Pancreas (tissue), 10 donors: Measurements from ENCODE around the gene KRT9. TPM values are rescaled to one million over a fixed set of nuclear protein-coding genes. Genes with fewer than 3 reads are reported as not detected.

Experiments used
- ATAC-seq, 4 donors: fragments of 200-7000 bp; cut with Tn5 transposase; one replicate each; pipeline versions ENCODE4 v1.8.0 to v1.9.1; 2020; ENCODE audit warnings: mild to moderate bottlenecking in 4 of 4, moderate library complexity in 4 of 4
- DNase-seq, 6 donors: peaks; one replicate each; pipeline ENCODE4 v3.0.0-alpha.2; 2020
- FAIRE-seq: peaks from 2 replicates; lab custom pipeline; 2012; peaks lifted over from hg19 to GRCh38; lab: Jason Lieb, UNC
- H3K27ac ChIP-seq, 4 donors: fragments of 200-600 bp; sonication (generic); 1 replicate in 3 of 4; 2 replicates in 1 of 4; pipeline versions ENCODE4 v1.5.0 to v1.8.0; 2020
- H3K27me3 ChIP-seq, 4 donors: fragments of 200-600 bp; one replicate each; pipeline ENCODE4 v1.8.0; 2021
- H3K36me3 ChIP-seq, 3 donors: fragments of 200-600 bp; sonication (generic) in 1 of 3; one replicate each; pipeline versions ENCODE4 v1.5.0 to v1.8.0; 2020 to 2021
- H3K4me1 ChIP-seq, 3 donors: fragments of 200-600 bp; one replicate each; pipeline ENCODE4 v1.8.0; 2021
- H3K4me3 ChIP-seq, 4 donors: fragments of 200-600 bp; sonication (generic) in 2 of 4; one replicate each; pipeline versions ENCODE4 v1.5.0 to v1.8.0; 2020 to 2021
- H3K9me3 ChIP-seq, 4 donors: fragments of 200-600 bp; one replicate each; pipeline ENCODE4 v1.8.0; 2021
- WGBS, 2 donors: extraction: QIAGEN DNeasy Blood & Tissue Kit; methylation state at CpG; one replicate each; pipeline ENCODE4 v1.1.7; 2013; 5-methylcytosine and 5-hydroxymethylcytosine counted together
- intact Hi-C, 3 donors: fragments of 100-400 bp; cut with DNase I; formaldehyde crosslinking; loops; one replicate each; pipeline versions ENCODE4 v1.11.1 to v1.14.2; 2022
- polyA plus RNA-seq, 2 donors: library from polyadenylated mRNA; stranded (reverse); fragments of 200-250 nt; gene quantifications; one replicate each; pipeline ENCODE4 v1.2.3, GENCODE V29; 2013
- total RNA-seq, 6 donors: library from RNA; stranded (reverse); fragmentation: NEBNext Ultra II Directional in 4 of 6; extraction: Animal tissue kit (Norgen Biotek cat#: 25700) in 4 of 6; gene quantifications; one replicate each; pipeline versions ENCODE4 v1.2.1 to v1.2.4, GENCODE V29; 2021 to 2023
- TF ChIP-seq, protein P1 (sequence below), 4 donors: fragments of 200-600 bp; sonication (generic) in 3 of 4; IDR thresholded peaks; one replicate each; pipeline versions ENCODE4 v1.5.0 to v1.8.0; 2021; ENCODE audit warnings: antibody characterized with exemption in 4 of 4
- donor health status: healthy with polysubstance abuse.
- donor health status: DM: no; HTN: no; CAD: no; lungs with moderate emphysema.
- donor health status: DM: no; HTN: no; CAD: no.
- donor health status: control.
- donor health status: control.
- donor health status: Bipolar disorder and iron deficiency.
- donor health status: DM: yes; HTN: yes; CAD: no.
- donor health status: DM: no; HTN: no; CAD: no.
- donor health status: DM: no; HTN: no; CAD: no.
- donor health status: DM: yes; HTN: yes; CAD: no.

Gene KRT9
- total and polyA plus RNA-seq, 8 donors: not detected

DNA sequence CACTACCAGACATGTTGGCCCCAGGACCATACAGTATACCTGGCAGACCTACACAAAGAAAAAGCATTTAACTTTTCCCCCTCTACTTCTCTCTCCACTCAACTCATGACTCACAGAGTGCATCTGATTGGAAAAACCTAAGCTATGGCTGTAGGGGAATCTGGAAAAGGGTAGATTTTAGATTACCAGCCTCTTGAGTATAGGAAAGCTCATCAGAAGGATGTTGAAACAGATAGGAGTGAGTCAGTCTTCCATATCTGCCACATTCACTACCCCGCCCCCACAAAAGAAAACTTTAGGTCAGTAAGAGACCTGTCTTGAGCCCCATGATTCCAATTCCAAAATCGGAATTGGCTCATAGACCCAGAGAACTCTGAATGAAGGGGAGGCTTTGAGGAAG, 12.3 kb downstream of the KRT9 start:
- ATAC-seq: no peak
- no peaks in the 10 kb centered on the region for H3K27me3 ChIP-seq

DNA sequence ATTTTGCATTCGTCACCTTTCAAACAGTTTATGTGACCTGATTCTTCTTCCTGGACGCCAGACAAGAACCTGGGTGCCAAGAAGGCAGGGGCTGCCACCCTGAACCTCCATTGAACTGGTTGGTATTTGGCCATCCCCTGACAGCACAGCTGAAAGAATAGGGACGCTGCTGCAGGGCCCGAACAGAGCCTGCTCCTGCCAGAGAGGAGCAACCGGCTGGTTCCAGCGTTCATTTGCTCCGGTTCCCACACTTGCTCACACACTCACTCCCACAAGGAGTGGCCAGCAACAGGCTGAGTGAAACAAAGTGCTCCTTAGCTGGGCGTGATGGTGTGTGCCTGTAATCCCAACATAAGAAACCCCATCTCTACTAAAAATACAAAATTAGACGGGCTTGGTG, 14.9 kb downstream of the KRT9 start:
- TF ChIP-seq, protein P1, sequence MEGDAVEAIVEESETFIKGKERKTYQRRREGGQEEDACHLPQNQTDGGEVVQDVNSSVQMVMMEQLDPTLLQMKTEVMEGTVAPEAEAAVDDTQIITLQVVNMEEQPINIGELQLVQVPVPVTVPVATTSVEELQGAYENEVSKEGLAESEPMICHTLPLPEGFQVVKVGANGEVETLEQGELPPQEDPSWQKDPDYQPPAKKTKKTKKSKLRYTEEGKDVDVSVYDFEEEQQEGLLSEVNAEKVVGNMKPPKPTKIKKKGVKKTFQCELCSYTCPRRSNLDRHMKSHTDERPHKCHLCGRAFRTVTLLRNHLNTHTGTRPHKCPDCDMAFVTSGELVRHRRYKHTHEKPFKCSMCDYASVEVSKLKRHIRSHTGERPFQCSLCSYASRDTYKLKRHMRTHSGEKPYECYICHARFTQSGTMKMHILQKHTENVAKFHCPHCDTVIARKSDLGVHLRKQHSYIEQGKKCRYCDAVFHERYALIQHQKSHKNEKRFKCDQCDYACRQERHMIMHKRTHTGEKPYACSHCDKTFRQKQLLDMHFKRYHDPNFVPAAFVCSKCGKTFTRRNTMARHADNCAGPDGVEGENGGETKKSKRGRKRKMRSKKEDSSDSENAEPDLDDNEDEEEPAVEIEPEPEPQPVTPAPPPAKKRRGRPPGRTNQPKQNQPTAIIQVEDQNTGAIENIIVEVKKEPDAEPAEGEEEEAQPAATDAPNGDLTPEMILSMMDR (IDR thresholded peaks at IDR 0.05): no peak
- Histone ChIP-seq H3K27ac (no peak overlapping the region), H3K36me3 (no peaks in the 10 kb centered on the region), H3K4me3 (no peak overlapping the region), H3K4me1 (no peaks in the 10 kb centered on the region), H3K9me3 (no peaks in the 10 kb centered on the region), H3K27me3 (no peaks in the 10 kb centered on the region)
- WGBS, 2 donors: 58 to 72% methylated on average over 9 of the region's 9 CpGs
- ATAC-seq (no peak), DNase-seq (no peak), FAIRE-seq (no peak)
- intact Hi-C loops: no loop called here

More for the DNA sequence above, 12.3 kb downstream of the KRT9 start:
- no peaks in the 10 kb centered on the region for H3K36me3 ChIP-seq
- intact Hi-C loops: no loop called here
- H3K4me3 ChIP-seq: no peak overlapping the region
- H3K9me3 ChIP-seq: no peaks in the 10 kb centered on the region
- no peaks in the 10 kb centered on the region for H3K4me1 ChIP-seq
- no peak overlapping the region for H3K27ac ChIP-seq
- FAIRE-seq (no peak), DNase-seq (no peak)
- TF ChIP-seq, protein P1 (IDR thresholded peaks at IDR 0.05): no peak
- 61 to 80% methylated on average over 2 of the region's 2 CpGs for WGBS, 2 donors

DNA sequence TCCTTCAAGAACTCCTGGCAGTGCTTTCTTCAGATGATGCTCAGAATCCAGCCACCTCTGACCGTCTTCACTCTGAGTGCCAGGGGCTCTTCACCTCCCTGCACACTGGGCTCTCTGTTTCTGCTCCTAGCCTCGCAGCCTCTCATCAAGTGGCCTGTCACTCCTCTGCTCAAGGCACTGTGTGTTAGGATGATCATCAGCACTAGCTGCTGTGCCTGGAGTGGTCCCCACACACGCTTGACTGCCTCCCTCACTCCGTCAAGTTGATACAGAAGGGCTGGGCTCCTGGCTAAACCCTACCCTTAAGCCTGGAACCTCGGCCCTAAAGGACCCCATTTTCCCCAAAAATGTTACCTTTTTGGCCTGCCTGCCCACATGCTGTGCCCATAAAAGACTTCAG, 15.6 kb downstream of the KRT9 start:
- no peaks in the 10 kb centered on the region for H3K27me3 ChIP-seq
- 48 to 66% methylated on average over 5 of the region's 5 CpGs for WGBS, 2 donors
- H3K36me3 ChIP-seq: no peaks in the 10 kb centered on the region
- TF ChIP-seq, protein P1 (IDR thresholded peaks at IDR 0.05): no peak
- no peak overlapping the region for H3K4me3 ChIP-seq
- intact Hi-C loops: no loop called here
- H3K4me1 ChIP-seq: no peaks in the 10 kb centered on the region
- no peaks in the 10 kb centered on the region for H3K9me3 ChIP-seq
- no peak for ATAC-seq
- DNase-seq: no peak
- no peak overlapping the region for H3K27ac ChIP-seq
- FAIRE-seq: no peak

DNA sequence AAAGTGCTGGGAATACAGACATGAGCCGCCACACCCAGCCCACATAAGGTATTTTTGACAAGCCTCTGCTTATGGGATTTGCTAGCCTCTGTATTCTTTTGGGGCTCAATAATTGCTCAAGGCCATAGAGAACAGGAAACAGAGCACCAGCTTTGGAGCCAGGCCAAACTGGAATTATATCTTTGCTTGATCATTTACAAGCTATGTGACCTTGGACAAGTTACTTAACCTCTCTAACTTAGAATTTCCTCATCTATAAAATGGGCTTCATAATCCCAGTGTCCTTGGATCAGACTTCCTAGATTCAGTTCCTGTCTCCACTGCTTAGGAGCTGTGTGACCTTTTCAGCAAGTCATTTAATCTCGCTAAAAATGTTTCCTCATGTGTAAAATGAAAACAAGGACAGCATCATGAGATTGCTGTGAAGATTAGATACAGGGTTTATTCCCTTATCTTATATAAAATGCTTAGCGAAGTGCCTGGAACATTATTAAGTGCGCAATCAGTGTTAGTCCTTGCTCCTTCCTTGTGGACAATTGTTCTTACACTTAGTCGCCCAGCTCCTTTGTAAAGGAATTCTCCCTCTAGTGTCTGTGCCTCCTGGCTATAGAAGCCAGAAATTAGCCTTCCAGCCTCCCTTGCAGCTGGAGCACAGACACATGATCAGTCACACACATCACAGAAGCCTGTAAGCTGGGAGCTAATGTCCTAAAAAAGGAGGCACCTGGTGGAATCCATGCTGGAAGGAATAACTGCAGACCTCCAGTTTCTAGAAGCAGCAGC, 16.6 kb downstream of the KRT9 start:
- ATAC-seq: peak in 2 of 4 donors; percentile 19 to 28

More for the DNA sequence above, 16.6 kb downstream of the KRT9 start:
- Histone ChIP-seq H3K9me3 (no peaks in the 10 kb centered on the region), H3K4me3 (no peak overlapping the region), H3K27me3 (no peaks in the 10 kb centered on the region), H3K4me1 (no peaks in the 10 kb centered on the region), H3K27ac (no peak overlapping the region), H3K36me3 (no peaks in the 10 kb centered on the region)
- TF ChIP-seq, protein P1 (IDR thresholded peaks at IDR 0.05): no peak
- DNase-seq: no peak
- FAIRE-seq: no peak
- intact Hi-C loops: no loop called here
- 67 to 72% methylated on average over 5 of the region's 5 CpGs for WGBS, 2 donors
